Retinal pigment epithelial cell (primary cell): ENCODE results near the gene CCDC196.

ENCODE experiments used
- DNase-seq: peaks from one replicate; pipeline ENCODE4 v3.0.0-alpha.2; 2010; ENCODE audit warnings: low read depth
- H3K4me3 ChIP-seq: 2 replicates; pipeline ENCODE4 v1.5.1; 2011; ENCODE audit warnings: mild to moderate bottlenecking, low read length, control low read depth, moderate library complexity
- CTCF ChIP-seq: conservative IDR thresholded peaks from 2 replicates; pipeline ENCODE4 v1.5.1; 2011; ENCODE audit warnings: low read depth, low read length, control low read depth, inconsistent platforms

The CCDC196 gene

GRCh38 chr14:66459603-66460002 lies 26.6 kb upstream of the CCDC196 start:
- DNase-seq = no peak
- no peak overlapping the region for H3K4me3 ChIP-seq
- TF ChIP-seq CTCF = no peak

- no peak for DNase-seq
- no peak for TF ChIP-seq CTCF
- no peak overlapping the region for H3K4me3 ChIP-seq
These were observed 21.9 kb upstream of the CCDC196 start for GRCh38 chr14:66464261-66464660.

GRCh38 chr14:66468778-66469367 lies 17.3 kb upstream of the CCDC196 start:
- H3K4me3 ChIP-seq = no peak overlapping the region
- no peak for TF ChIP-seq CTCF
- no peak for DNase-seq

- no peak for DNase-seq
- TF ChIP-seq CTCF = no peak
- no peak overlapping the region for H3K4me3 ChIP-seq
These were observed 14.6 kb upstream of the CCDC196 start for GRCh38 chr14:66471584-66471983.

GRCh38 chr14:66472251-66472650 lies 13.9 kb upstream of the CCDC196 start:
- no peak overlapping the region for H3K4me3 ChIP-seq
- no peak for DNase-seq
- TF ChIP-seq CTCF = no peak

GRCh38 chr14:66473223-66473622 lies 12.9 kb upstream of the CCDC196 start:
- no peak for DNase-seq
- H3K4me3 ChIP-seq = no peak overlapping the region
- no peak for TF ChIP-seq CTCF

GRCh38 chr14:66476964-66477363 lies 9.2 kb upstream of the CCDC196 start:
- TF ChIP-seq CTCF = no peak
- peak; percentile 17 for DNase-seq
- no peak overlapping the region for H3K4me3 ChIP-seq
